HG02678 (cell line): Measurements from ENCODE around the gene STX5.
"Not testable (repeated sequence)": the region's sequence is repeated elsewhere in the genome, so short reads cannot be mapped to it uniquely, and the experiment has no call there.

Source experiments
- ATAC-seq: cut with Tn5 transposase; IDR thresholded peaks from one replicate; pipeline ENCODE4 v1.9.1; 2021; ENCODE audit warnings: mild to moderate bottlenecking, moderate library complexity; ENCODE audit not compliant: unreplicated experiment

Gene STX5

GRCh38 chr11:62854825-62855570 lies 23.1 kb upstream of the STX5 start:
- no peak for ATAC-seq

- ATAC-seq, result no peak
Observed at GRCh38 chr11:62854013-62854824, 22.4 kb upstream of the STX5 start.

GRCh38 chr11:62853279-62853965 lies 21.6 kb upstream of the STX5 start:
- no peak for ATAC-seq

- ATAC-seq, result no peak
Observed at GRCh38 chr11:62852523-62853188, 20.8 kb upstream of the STX5 start.

GRCh38 chr11:62851807-62852522 lies 20.1 kb upstream of the STX5 start:
- ATAC-seq, result no peak

GRCh38 chr11:62850911-62851806 lies 19.3 kb upstream of the STX5 start:
- no peak for ATAC-seq

- ATAC-seq, result no peak
Observed at GRCh38 chr11:62847767-62848314, 16.0 kb upstream of the STX5 start.

DNA sequence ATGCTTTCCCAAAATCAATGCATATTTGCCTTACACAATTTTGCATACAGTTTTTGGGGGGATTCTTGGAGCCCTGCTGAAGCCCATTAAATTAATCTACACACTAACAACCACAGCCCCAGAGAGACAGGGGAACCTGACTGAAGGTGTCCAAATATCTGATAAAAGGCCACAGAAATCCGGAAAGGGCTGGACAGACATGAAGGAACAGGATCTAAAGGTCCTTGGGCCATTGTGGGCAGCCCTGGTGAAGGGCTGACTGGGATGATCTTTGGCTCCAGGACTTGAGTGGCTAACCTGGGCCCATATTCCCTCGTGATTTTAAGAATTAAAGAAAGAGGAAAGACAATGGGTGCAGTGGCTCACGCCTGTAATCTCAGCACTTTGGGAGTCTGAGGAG lies 14.3 kb upstream of the STX5 start:
- no peak for ATAC-seq

DNA sequence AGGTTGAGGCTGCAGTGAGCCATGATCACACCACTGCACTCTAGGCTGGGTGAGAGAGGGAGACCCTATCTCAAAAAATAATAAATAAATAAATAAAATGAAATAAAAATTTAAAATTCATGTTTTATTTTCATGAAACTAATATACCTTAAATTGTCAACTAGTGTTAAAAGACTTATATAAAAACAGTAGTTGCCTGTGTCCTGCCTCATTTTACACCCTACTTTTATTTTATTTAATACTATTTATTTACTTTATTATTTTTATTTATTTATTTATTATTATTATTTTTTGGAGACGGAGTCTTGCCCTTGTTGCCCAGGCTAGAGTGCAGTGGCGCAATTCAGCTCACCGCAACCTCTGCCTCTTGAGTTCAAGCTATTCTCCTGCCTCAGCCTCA lies 12.3 kb upstream of the STX5 start:
- ATAC-seq, result no peak

DNA sequence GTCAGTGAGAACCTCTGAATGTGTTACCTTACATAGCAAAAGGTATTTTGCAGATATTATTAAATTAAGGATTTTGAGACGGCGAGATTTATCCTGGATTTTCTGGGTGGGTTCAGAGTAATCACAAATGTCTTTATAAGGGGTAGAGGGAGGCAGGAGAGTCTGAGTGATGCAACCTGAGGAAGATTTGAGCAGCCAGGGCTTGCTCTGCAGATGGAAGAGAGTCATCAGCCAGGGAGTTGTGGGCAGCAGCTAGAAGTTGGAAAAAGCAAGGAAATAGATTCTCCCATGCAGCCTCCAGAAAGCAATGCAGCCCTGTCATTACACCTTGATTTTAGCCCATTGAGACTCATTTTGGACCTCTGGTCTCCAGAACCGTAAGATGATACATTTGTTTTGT lies 11.6 kb upstream of the STX5 start:
- no peak for ATAC-seq

DNA sequence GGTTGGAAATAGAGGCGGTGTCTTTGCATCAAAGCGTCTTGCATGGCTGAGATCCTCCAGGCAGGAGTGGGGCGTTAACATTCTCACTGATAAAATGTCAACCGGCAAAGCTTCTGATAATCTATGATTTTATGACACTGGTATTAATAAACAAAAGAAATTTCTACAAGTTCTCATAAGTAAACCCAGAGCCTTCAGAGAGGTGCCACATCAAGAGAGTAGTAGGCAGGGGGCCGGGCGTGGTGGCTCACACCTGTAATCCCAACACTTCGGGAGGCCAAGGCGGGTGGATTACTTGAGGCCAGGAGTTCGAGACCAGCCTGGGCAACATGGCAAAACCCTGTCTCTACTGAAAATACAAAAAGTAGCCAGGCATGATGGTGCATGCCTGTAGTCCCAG lies 11.0 kb upstream of the STX5 start:
- not testable (repeated sequence) for ATAC-seq

DNA sequence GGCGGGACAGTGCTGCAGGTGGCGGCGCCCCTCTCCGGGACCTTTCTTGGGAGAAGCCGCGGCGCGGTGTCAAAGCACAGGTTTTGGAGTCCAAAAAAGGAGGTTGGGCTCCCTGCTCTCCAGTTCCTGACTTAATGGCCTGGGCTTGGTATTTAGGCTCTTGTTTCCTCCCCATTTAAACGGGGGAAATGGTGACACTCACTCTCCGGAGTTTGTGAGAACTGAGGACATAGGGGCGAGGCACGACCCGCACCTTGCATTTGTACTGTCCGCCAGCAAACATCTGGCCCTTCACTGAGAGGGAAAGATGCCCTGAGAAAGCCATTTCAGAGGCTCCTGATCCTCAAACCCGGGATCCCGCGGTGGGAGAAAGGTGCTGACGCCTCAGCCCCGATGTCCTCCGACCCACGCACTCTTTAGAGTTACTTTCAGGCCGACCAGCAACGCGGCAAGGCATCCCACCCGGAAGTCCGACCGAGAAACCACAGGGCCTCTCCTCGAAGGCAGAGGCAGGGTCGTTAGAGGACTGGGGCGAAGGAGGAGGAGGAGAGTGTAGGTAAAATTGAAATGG lies 10.4 kb upstream of the STX5 start:
- no peak for ATAC-seq

- ATAC-seq, result peak; percentile 55
Observed at GRCh38 chr11:62841361-62842170, 9.7 kb upstream of the STX5 start.

DNA sequence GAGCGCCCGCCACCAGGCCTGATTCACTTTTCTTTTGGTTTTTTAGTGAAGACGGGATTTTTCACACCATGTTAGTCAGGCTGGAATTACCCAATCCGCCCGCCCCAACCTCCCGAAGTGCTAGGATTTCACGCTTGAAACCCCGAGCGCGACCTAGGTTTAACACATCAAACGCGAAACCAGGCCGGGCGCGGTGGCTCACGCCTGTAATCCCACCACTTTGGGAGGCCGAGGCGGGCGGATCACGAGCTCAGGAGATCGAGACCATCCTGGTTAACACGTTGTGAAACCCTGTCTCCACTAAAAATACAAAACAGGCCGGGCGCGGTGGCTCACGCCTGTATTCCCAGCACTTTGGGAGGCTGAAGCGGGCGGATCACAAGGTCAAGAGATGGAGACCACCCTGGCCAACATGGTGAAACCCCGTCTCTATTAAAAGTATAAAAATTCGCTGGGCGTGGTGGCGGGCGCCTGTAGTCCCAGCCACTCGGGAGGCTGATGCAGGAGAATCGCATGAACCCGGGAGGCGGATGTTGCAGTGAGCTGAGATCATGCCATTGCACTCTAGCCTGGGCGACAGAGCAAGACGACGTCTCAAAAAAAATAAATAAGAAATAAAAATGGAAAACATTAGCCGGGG lies 9.0 kb upstream of the STX5 start:
- ATAC-seq, result not testable (repeated sequence)

GRCh38 chr11:62839050-62839945 lies 7.4 kb upstream of the STX5 start, which contains the start of gene WDR74:
Gene WDR74, minus strand, starts transcription at chr11:62839590. Its CDS starts 20 bp downstream, at chr11:62839570.
- peak; percentile 45 for ATAC-seq

DNA sequence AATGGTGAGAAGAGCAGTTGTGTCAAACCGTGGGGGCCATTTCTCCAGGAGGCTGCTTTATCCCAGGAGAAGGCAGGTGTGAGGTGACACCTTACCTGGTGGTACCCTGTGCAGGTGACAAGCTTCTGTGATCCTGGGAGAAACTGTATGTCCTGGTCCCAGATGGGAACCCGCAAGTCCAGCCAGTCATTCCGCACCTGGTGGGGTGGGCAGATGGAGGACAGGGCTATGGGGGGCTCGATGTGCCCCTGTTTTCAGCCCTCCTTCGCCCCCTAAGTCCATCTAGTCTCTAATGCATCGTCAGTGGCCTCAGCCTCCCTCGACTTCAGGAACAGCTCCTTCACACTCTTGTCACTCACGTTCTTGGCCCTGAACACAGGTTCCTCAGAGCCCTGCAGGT lies 3.5 kb upstream of the STX5 start:
- ATAC-seq, result no peak
